Posterior vena cava (tissue), 2 donors: ENCODE data around the gene ERAS. TPM values are rescaled to one million over a fixed set of nuclear protein-coding genes. Genes with fewer than 3 reads are reported as not detected.
"Not testable (repeated sequence)": the region's sequence is repeated elsewhere in the genome, so short reads cannot be mapped to it uniquely, and the experiment has no call there.

Experiments
- DNase-seq: peaks from one replicate; pipeline ENCODE4 v3.0.0-alpha.2; 2020; ENCODE audit warnings: low spot score
- intact Hi-C, 2 donors: fragments of 100-400 bp; cut with DNase I; formaldehyde crosslinking; loops; one replicate each; pipeline versions ENCODE4 v1.14.1 to v1.14.2; 2022 to 2023
- total RNA-seq, 2 donors: library from RNA; stranded (reverse); fragmentation: NEBNext Ultra II Directional; extraction: Animal tissue kit (Norgen Biotek cat#: 25700); gene quantifications; one replicate each; pipeline ENCODE4 v1.2.1, GENCODE V29; 2021
- donor health status: DM: yes; HTN: yes; CAD: no.
- donor health status: DM: yes; HTN: yes; CAD: no.

ERAS gene
- total RNA-seq, 2 donors from 2014 or later = not detected

DNA sequence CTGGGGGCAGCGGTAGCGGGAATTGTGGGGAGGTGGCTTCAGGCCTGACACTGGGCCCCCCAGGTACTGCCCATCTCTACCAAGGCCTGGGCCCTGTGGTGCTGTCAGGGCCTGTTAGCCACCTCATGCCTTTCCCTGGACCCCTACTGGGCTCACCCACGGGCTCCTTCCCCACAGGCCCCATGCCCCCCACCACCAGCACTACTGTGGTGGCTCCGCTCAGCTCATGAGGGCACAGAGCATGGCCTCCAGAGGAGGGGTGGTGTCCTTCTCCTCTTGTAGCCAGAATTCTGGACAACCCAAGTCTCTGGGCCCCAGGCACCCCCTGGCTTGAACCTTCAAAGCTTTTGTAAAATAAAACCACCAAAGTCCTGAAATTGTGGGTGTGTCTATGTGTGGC lies 32.4 kb upstream of the ERAS start:
- no peak for DNase-seq
- intact Hi-C loops = no loop called here

- no peak for DNase-seq
- intact Hi-C loops = no loop called here
Observed at GRCh38 chrX:48794340-48794910, 31.9 kb upstream of the ERAS start.

DNA sequence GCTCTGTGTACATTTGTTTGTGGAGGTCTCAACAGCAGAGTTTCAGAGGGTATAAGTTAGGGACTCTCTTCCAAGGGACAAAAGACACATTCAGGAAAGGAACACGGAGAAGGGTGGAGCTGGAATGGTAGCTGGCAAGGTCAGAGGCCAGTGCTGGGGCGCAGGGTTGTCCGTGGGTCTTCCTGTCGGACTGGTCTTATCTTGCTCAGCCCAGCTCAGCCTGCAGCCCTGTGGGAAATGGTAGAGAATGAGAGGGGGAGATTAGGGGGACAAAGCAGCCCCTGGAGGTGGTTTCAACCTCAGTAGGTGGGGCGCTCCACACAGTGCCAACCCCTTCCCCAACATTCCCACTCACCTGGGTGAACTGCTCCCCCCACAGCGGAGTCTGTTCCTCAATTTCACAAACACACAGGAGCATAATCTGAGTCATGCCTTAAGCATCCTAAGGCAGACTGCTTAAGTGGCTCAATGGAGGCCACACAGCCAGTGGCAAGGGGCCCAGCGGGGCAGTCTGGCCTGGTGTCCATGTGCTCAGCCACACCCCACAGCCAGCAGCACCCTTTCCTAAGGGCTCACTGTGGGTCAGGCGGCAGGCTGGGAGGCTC lies 31.3 kb upstream of the ERAS start:
- DNase-seq = no peak
- intact Hi-C loops = no loop called here

GRCh38 chrX:48798318-48798717 lies 28.0 kb upstream of the ERAS start:
- no peak for DNase-seq
- intact Hi-C loops = no loop called here

DNA sequence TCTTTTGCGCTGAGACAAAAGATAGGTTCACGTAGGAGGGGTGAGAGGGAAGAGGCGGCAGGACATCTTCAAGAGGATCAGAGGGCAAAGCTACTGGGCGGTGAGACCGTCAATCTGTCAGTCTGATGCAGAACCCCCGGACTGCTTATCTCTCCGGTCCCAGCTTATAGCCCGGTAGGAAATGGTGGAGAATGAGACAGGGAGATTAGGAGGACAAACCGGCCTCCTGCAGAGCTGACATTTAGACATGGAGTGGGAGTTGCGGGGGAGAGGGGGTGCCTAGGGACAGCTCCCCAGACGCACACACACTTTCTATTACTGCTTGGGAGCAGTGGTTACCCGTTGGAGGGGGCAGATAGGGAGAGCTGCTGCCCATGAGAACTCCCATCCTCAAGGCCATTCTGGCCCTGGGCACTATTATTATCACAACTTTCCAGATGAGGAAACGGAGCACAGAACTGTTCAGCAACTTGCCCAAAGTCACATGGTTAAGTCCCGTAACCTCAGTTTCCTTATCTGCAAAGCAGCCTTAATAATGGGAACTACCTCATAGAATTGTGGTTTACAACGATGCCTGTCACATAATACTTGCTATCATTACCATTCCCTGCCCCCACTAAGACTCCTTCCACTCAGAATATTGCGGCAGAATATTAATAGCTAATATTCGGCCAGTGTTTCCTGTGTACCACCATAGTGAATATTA lies 25.6 kb upstream of the ERAS start:
- intact Hi-C loops = no loop called here

GRCh38 chrX:48801280-48802088 lies 24.8 kb upstream of the ERAS start, which contains the start of gene HDAC6:
Gene HDAC6 (plus strand): TSS chrX:48802067. CDS start chrX:48802693, 626 bp downstream.
- intact Hi-C loops = no loop called here
- peak; percentile 99 for DNase-seq

More for the DNA sequence above, 25.6 kb upstream of the ERAS start:
- no peak for DNase-seq

- peak; percentile 95 for DNase-seq
- intact Hi-C loops = no loop called here
Observed at GRCh38 chrX:48802089-48802904, 24.0 kb upstream of the ERAS start.

DNA sequence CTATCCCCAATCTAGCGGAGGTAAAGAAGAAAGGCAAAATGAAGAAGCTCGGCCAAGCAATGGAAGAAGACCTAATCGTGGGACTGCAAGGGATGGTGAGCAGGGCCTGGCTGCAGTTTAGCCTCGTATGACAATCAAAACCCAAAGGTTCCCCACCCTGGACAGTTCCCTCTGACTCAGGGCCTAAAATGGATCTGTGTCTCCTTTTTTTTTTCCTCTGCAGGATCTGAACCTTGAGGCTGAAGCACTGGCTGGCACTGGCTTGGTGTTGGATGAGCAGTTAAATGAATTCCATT lies 23.5 kb upstream of the ERAS start:
- no peak for DNase-seq
- intact Hi-C loops = no loop called here

- intact Hi-C loops = no loop called here
- DNase-seq = no peak
Observed at GRCh38 chrX:48806081-48806480, 20.2 kb upstream of the ERAS start.

- intact Hi-C loops = no loop called here
Observed at GRCh38 chrX:48813644-48814043, 12.7 kb upstream of the ERAS start.

GRCh38 chrX:48814722-48815121 lies 11.6 kb upstream of the ERAS start:
- intact Hi-C loops = no loop called here
- DNase-seq = no peak

More at GRCh38 chrX:48813644-48814043, 12.7 kb upstream of the ERAS start:
- no peak for DNase-seq

- intact Hi-C loops = no loop called here
- no peak for DNase-seq
Observed at GRCh38 chrX:48815266-48815665, 11.0 kb upstream of the ERAS start.

- DNase-seq = no peak
- intact Hi-C loops = no loop called here
Observed at GRCh38 chrX:48816014-48816810, 10.1 kb upstream of the ERAS start.

- DNase-seq = no peak
- intact Hi-C loops = no loop called here
Observed at GRCh38 chrX:48818098-48818497, 8.2 kb upstream of the ERAS start.

DNA sequence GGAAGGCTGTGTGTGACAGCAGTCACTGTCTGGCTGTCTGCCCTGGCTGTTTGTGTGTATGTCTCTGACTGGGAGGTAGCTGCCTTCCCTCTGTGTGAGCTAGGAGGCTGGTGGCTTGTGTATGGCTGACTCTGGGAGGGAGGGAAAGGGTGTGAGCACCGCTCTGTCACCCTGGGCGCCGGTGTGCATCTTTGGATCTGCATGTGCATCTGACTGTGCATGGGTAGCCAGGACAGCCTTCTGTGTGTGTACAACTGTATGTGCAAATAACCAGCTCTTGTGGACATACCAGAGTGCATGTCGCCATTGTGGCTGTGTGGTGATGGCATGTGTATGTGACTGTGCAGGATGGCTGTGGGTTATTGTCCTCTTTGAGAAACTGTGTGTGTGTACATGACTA lies 7.4 kb upstream of the ERAS start:
- DNase-seq = no peak
- intact Hi-C loops = no loop called here

GRCh38 chrX:48819394-48819793 lies 6.9 kb upstream of the ERAS start:
- DNase-seq, intact Hi-C loops: not testable (repeated sequence)

- intact Hi-C loops = no loop called here
- DNase-seq = no peak
Observed at GRCh38 chrX:48823053-48823452, 3.3 kb upstream of the ERAS start.

- intact Hi-C loops = no loop called here
- DNase-seq = no peak
Observed at GRCh38 chrX:48824066-48824465, 2.2 kb upstream of the ERAS start.
